ENCODE results near the gene HGF. TPM values are rescaled to one million over a fixed set of nuclear protein-coding genes. Genes with fewer than 3 reads are reported as not detected.

HGF gene
- total RNA-seq, 2 donors from 2014 or later = 2.9 to 6.9 TPM

DNA sequence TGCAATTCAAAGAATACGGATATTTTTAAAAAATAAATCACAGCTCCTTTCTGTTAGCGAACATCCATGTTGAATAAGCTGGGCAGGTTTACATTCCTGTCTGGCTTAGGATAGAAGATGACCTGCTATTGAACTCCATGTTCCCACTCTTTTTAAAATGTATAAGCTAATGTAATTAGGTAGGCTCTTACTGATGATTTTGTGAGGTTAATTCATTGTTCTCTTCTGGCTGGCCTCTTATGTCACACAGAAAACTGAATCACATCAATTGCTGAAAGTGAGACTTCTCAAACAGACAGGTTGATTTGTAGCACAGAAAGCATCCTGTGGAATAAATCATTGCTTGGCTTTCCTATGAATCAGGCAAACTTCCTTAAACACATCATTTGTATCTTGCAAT, 24.2 kb downstream of the HGF start:
- H3K36me3 ChIP-seq (replicated peaks in 1 of 2; ENCODE audit: insufficient read depth in 1 of 2, low read depth in 2 of 2) = no peaks in the 10 kb centered on the region
- H3K4me1 ChIP-seq = no peaks in the 10 kb centered on the region
- WGBS, 2 donors = 83% methylated on average over 2 of the region's 2 CpGs
- no peak overlapping the region for H3K4me3 ChIP-seq
- no peak overlapping the region for H3K27ac ChIP-seq
- TF ChIP-seq POLR2A (IDR thresholded peaks at IDR 0.05) = no peak
- TF ChIP-seq, protein P1, sequence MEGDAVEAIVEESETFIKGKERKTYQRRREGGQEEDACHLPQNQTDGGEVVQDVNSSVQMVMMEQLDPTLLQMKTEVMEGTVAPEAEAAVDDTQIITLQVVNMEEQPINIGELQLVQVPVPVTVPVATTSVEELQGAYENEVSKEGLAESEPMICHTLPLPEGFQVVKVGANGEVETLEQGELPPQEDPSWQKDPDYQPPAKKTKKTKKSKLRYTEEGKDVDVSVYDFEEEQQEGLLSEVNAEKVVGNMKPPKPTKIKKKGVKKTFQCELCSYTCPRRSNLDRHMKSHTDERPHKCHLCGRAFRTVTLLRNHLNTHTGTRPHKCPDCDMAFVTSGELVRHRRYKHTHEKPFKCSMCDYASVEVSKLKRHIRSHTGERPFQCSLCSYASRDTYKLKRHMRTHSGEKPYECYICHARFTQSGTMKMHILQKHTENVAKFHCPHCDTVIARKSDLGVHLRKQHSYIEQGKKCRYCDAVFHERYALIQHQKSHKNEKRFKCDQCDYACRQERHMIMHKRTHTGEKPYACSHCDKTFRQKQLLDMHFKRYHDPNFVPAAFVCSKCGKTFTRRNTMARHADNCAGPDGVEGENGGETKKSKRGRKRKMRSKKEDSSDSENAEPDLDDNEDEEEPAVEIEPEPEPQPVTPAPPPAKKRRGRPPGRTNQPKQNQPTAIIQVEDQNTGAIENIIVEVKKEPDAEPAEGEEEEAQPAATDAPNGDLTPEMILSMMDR (IDR thresholded peaks at IDR 0.05) = no peak
- no peaks in the 10 kb centered on the region for H3K9me3 ChIP-seq
- H3K27me3 ChIP-seq = no peaks in the 10 kb centered on the region
- intact Hi-C loops (cut with DNase I) = no loop called here
- DNase-seq (no peak), ATAC-seq (no peak)

DNA sequence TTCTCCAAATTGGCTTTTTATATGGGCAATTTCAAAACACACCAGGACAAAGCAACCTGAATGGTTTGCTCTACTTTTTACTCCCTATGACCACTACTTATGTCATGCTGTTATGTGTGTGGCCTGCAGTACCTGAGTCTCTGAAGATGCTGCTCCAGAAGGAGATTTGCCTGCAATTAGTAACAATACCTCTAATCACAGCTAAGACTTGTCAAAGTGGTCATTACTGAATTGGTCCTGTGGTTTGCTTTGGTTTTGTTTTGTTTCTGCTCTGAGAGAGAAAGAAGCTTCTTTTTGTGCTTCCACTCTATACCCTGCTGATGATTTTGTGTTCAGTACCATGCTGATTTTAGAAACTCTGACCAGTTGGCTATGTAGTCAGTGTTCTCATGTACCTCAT, 25.5 kb downstream of the HGF start:
- intact Hi-C loops (cut with DNase I) = no loop called here
- Histone ChIP-seq H3K36me3 (replicated peaks in 1 of 2; ENCODE audit: insufficient read depth in 1 of 2, low read depth in 2 of 2) (no peaks in the 10 kb centered on the region), H3K27ac (no peak overlapping the region), H3K27me3 (no peaks in the 10 kb centered on the region), H3K9me3 (no peaks in the 10 kb centered on the region), H3K4me1 (no peaks in the 10 kb centered on the region), H3K4me3 (no peak overlapping the region)
- TF ChIP-seq POLR2A (IDR thresholded peaks at IDR 0.05) = no peak
- TF ChIP-seq, protein P1 (IDR thresholded peaks at IDR 0.05) = no peak
- ATAC-seq (no peak), DNase-seq (no peak)

DNA sequence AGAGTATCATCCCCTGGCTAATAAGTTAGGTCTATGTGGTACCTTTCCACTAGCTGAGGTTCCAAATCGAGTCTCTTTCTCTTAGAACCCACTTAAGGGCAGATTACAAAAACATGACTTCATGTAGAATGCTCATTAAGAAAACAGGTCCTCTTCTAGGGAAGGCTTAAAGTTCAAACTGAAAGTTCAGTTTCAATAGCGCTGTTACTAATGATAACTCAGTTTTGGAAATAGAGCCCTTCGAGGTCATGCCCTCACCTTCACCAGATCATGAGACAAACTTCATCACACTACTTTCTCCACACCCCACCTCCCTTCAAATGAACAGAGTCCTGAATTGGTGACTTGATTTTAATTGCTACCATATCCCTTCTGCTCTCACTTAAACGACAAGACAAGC, 26.2 kb downstream of the HGF start:
- H3K27ac ChIP-seq = no peak overlapping the region
- DNase-seq (no peak), ATAC-seq (no peak)
- no peaks in the 10 kb centered on the region for H3K36me3 ChIP-seq (replicated peaks in 1 of 2; ENCODE audit: insufficient read depth in 1 of 2, low read depth in 2 of 2)
- no peaks in the 10 kb centered on the region for H3K4me1 ChIP-seq
- intact Hi-C loops (cut with DNase I) = no loop called here
- no peak overlapping the region for H3K4me3 ChIP-seq
- no peaks in the 10 kb centered on the region for H3K9me3 ChIP-seq
- TF ChIP-seq, protein P1 (IDR thresholded peaks at IDR 0.05) = no peak
- no peak for TF ChIP-seq POLR2A (IDR thresholded peaks at IDR 0.05)
- no peaks in the 10 kb centered on the region for H3K27me3 ChIP-seq
- WGBS, 2 donors = 61 to 63% methylated on average over 4 of the region's 4 CpGs

DNA sequence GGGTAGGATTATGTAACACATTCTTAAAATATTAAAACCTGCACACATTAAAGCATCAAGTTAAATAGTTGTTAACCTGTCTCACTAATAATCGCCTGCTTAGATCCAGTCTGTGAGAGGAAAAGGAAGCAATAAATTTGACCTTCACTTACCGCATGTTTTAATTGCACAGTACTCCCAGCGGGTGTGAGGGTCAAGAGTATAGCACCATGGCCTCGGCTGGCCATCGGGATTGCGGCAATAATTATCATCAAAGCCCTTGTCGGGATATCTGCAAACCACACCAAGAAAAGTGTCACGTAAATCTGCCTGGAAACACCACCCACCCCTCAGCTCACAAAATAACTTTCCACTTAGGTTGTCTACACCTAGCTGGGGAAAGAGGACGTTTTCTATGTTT, 26.6 kb downstream of the HGF start:
- no peaks in the 10 kb centered on the region for H3K36me3 ChIP-seq (replicated peaks in 1 of 2; ENCODE audit: insufficient read depth in 1 of 2, low read depth in 2 of 2)
- no peak for TF ChIP-seq POLR2A (IDR thresholded peaks at IDR 0.05)
- TF ChIP-seq, protein P1 (IDR thresholded peaks at IDR 0.05) = no peak
- H3K27me3 ChIP-seq = no peaks in the 10 kb centered on the region
- H3K9me3 ChIP-seq = no peaks in the 10 kb centered on the region
- intact Hi-C loops (cut with DNase I) = no loop called here
- H3K4me1 ChIP-seq = no peaks in the 10 kb centered on the region
- no peak overlapping the region for H3K4me3 ChIP-seq
- DNase-seq (no peak), ATAC-seq (no peak)
- WGBS, 2 donors = 75 to 76% methylated on average over 9 of the region's 9 CpGs
- no peak overlapping the region for H3K27ac ChIP-seq

DNA sequence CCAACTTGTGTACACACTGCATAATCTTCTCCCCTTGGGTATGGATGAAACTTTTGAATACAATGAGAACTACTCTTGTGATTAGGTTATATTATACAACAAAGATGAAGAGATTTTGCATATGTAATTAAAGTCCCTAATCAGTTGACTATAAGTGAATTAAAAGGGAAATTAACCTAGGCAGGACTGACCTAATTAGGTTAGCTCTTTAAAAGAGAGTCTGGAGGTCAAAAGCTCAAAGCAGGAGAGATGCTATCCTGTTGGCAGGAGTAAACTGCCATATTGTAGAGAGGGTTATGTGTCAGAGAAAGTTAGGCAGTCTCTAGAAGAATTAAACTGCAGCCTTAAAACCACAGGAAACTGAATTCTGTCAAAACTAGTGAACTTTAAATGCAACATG, 29.4 kb downstream of the HGF start:
- TF ChIP-seq, protein P1 (IDR thresholded peaks at IDR 0.05) = no peak
- TF ChIP-seq POLR2A (IDR thresholded peaks at IDR 0.05) = no peak
- ATAC-seq (no peak), DNase-seq (no peak)
- Histone ChIP-seq H3K27ac (no peak overlapping the region), H3K27me3 (no peaks in the 10 kb centered on the region), H3K4me1 (no peaks in the 10 kb centered on the region), H3K9me3 (no peaks in the 10 kb centered on the region), H3K4me3 (no peak overlapping the region), H3K36me3 (replicated peaks in 1 of 2; ENCODE audit: insufficient read depth in 1 of 2, low read depth in 2 of 2) (no peaks in the 10 kb centered on the region)
- intact Hi-C loops (cut with DNase I) = no loop called here
